Right lobe of liver (tissue), 6 donors: ENCODE measurements around the gene PAX2. TPM values are rescaled to one million over a fixed set of nuclear protein-coding genes. Genes with fewer than 3 reads are reported as not detected.

Source experiments
- ATAC-seq, 4 donors: fragments of 200-7000 bp; cut with Tn5 transposase; one replicate each; pipeline ENCODE4 v1.9.1; 2020; ENCODE audit warnings: mild to moderate bottlenecking in 4 of 4, moderate library complexity in 4 of 4
- DNase-seq, 3 donors: peaks; one replicate each; pipeline ENCODE4 v3.0.0-alpha.2; 2020
- H3K27ac ChIP-seq, 3 donors: fragments of 200-600 bp; one replicate each; pipeline ENCODE4 v1.8.0; 2022
- H3K27me3 ChIP-seq, 2 donors: fragments of 200-600 bp; one replicate each; pipeline ENCODE4 v1.8.0; 2022
- H3K36me3 ChIP-seq, 4 donors: fragments of 200-600 bp; sonication (generic) in 1 of 4; one replicate each; pipeline versions ENCODE4 v1.5.1 to v1.8.0; 2017 to 2022; ENCODE audit warnings: control low read depth in 1 of 4
- H3K4me1 ChIP-seq, 4 donors: fragments of 200-600 bp; sonication (generic) in 1 of 4; one replicate each; pipeline versions ENCODE4 v1.5.1 to v1.8.0; 2017 to 2022; ENCODE audit warnings: control low read depth in 1 of 4
- H3K4me3 ChIP-seq, 3 donors: fragments of 200-600 bp; one replicate each; pipeline ENCODE4 v1.8.0; 2022
- H3K9me3 ChIP-seq, 4 donors: fragments of 200-600 bp; sonication (generic) in 1 of 4; one replicate each; pipeline versions ENCODE4 v1.5.1 to v1.8.0; 2017 to 2022; ENCODE audit warnings: control low read depth in 1 of 4
- POLR2A ChIP-seq: fragments of 450-650 bp; IDR thresholded peaks from one replicate; pipeline ENCODE4 v1.6.1; 2017; ENCODE audit warnings: antibody characterized with exemption, mild to moderate bottlenecking
- WGBS: methylation state at CpG from one replicate; pipeline ENCODE4 v1.1.6; 2018; ENCODE audit warnings: low coverage, low lambda C conversion rate; ENCODE audit not compliant: insufficient coverage; ENCODE audit errors: missing lambda C conversion rate; 5-methylcytosine and 5-hydroxymethylcytosine counted together
- intact Hi-C, 2 donors: fragments of 100-400 bp; cut with DNase I; formaldehyde crosslinking; loops; one replicate each; pipeline versions ENCODE4 v1.11.2 to v1.14.1; 2022
- total RNA-seq, 6 experiments: library from RNA; depleted of rRNA in 2 of 6; stranded (reverse); fragments of >200 nt in 2 of 6; fragmentation: NEBNext Ultra II Directional in 3 of 6; extraction: Animal tissue kit (Norgen Biotek cat#: 25700) in 3 of 6; gene quantifications; one replicate each; pipeline versions ENCODE4 v1.1.0 to v1.2.4, GENCODE V29; 2016 to 2023
- TF ChIP-seq, protein P1 (sequence below), 4 donors: fragments of 200-600 bp in 3 of 4; fragments of 450-650 bp in 1 of 4; IDR thresholded peaks; one replicate each; pipeline versions ENCODE4 v1.5.1 to v1.8.0; 2016 to 2022; ENCODE audit warnings: antibody characterized with exemption in 4 of 4, mild to moderate bottlenecking in 2 of 4
- donor health status: DM: no; HTN: yes; CAD: no.
- donor health status: DM: no; HTN: no; CAD: no.
- donor health status: DM: no; HTN: no; CAD: no.
- donor health status: DM: no; HTN: yes; CAD: no.
- donor health status: DM: no; HTN: yes; CAD: no.

PAX2 gene
- total RNA-seq, 6 experiments from 2014 or later, result 0.24 TPM; not detected in 5

DNA sequence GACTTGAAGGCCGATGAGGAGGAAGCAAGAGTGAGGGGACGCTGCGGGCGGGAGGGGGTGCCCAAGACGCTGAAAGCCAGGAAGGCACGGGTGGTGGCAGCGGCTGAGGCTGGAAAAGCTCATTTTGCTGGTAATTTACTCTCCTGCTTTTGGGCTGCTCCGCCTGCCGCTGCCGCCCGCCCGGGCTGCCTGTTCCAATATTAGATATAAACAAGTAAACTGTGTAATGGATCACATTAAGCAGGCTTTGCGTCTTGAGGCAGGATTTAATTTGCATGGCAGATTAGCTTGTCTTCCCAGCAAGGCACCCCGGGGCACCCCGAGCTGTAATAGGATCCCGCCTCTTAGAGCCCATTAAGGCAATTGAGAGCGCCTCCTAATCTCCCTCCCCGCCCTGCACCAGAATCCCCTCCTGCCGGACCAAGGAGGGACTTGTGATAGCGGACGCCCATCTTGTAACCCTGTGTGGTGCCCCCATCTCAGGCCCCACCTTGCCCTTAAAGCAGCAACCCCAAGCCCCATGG lies 121.3 kb downstream of the PAX2 start:
- Histone ChIP-seq H3K27me3 (no peaks in the 10 kb centered on the region), H3K27ac (no peak overlapping the region), H3K4me3 (no peak overlapping the region), H3K9me3 (no peaks in the 10 kb centered on the region), H3K4me1 (no peaks in the 10 kb centered on the region), H3K36me3 (no peaks in the 10 kb centered on the region)
- TF ChIP-seq POLR2A, result no peak
- TF ChIP-seq, protein P1, sequence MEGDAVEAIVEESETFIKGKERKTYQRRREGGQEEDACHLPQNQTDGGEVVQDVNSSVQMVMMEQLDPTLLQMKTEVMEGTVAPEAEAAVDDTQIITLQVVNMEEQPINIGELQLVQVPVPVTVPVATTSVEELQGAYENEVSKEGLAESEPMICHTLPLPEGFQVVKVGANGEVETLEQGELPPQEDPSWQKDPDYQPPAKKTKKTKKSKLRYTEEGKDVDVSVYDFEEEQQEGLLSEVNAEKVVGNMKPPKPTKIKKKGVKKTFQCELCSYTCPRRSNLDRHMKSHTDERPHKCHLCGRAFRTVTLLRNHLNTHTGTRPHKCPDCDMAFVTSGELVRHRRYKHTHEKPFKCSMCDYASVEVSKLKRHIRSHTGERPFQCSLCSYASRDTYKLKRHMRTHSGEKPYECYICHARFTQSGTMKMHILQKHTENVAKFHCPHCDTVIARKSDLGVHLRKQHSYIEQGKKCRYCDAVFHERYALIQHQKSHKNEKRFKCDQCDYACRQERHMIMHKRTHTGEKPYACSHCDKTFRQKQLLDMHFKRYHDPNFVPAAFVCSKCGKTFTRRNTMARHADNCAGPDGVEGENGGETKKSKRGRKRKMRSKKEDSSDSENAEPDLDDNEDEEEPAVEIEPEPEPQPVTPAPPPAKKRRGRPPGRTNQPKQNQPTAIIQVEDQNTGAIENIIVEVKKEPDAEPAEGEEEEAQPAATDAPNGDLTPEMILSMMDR (IDR thresholded peaks at IDR 0.05), result no peak
- ATAC-seq, result no peak
- WGBS, result 38% methylated on average over 12 of the region's 21 CpGs
- no peak for DNase-seq
- intact Hi-C loops, result loop anchor here in 1 of 2 donors (10.0 kb wide), 1 partner anchor 302 kb away; no protein-coding TSS in a partner anchor

GRCh38 chr10:100867261-100867963 lies 122.0 kb downstream of the PAX2 start:
- TF ChIP-seq POLR2A, result no peak
- TF ChIP-seq, protein P1 (IDR thresholded peaks at IDR 0.05), result no peak
- no peaks in the 10 kb centered on the region for H3K36me3 ChIP-seq
- no peak overlapping the region for H3K27ac ChIP-seq
- DNase-seq (no peak), ATAC-seq (no peak)
- no peaks in the 10 kb centered on the region for H3K4me1 ChIP-seq
- no peak overlapping the region for H3K4me3 ChIP-seq
- no peaks in the 10 kb centered on the region for H3K9me3 ChIP-seq
- intact Hi-C loops, result loop anchor here in 1 of 2 donors (10.0 kb wide), 1 partner anchor 303 kb away; no protein-coding TSS in a partner anchor
- WGBS, result 68% methylated on average over 8 of the region's 8 CpGs
- H3K27me3 ChIP-seq, result no peaks in the 10 kb centered on the region

DNA sequence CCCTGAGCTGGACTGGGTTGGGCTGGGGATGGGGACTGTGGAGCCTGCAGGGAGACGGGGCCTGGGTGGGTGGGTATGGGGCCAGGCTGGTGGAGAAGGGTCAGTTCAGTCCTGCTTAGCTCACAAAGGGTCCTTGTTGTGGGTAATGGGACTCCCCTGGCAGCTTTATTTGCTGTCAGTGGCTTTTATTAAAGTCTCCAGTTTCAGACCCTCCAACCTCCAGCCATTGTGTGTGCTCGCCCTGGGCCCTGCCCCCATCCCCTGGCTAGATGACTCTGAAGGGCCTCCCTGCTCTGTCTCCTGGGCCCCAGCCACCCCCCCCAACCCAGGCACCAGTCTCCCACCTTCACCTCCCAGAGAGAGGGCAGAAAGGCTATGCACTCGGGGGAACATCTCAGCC lies 123.0 kb downstream of the PAX2 start:
- Histone ChIP-seq H3K36me3 (no peaks in the 10 kb centered on the region), H3K4me1 (no peaks in the 10 kb centered on the region), H3K4me3 (no peak overlapping the region), H3K27ac (no peak overlapping the region), H3K27me3 (no peaks in the 10 kb centered on the region), H3K9me3 (no peaks in the 10 kb centered on the region)
- no CpG with 5 or more reads among the region's 3 CpGs for WGBS
- TF ChIP-seq, protein P1 (IDR thresholded peaks at IDR 0.05), result no peak
- no peak for TF ChIP-seq POLR2A
- DNase-seq (no peak), ATAC-seq (no peak)
- intact Hi-C loops, result loop anchor here in 1 of 2 donors (10.0 kb wide), 1 partner anchor 304 kb away; no protein-coding TSS in a partner anchor

- no peak for DNase-seq
- Histone ChIP-seq H3K4me3 (no peak overlapping the region), H3K4me1 (no peaks in the 10 kb centered on the region), H3K36me3 (no peaks in the 10 kb centered on the region), H3K9me3 (no peaks in the 10 kb centered on the region), H3K27me3 (no peaks in the 10 kb centered on the region), H3K27ac (no peak overlapping the region)
- 72% methylated on average over 3 of the region's 4 CpGs for WGBS
- no peak for ATAC-seq
- intact Hi-C loops, result loop anchor here in 1 of 2 donors (10.0 kb wide), 1 partner anchor 305 kb away; no protein-coding TSS in a partner anchor
- TF ChIP-seq, protein P1 (IDR thresholded peaks at IDR 0.05), result no peak
- TF ChIP-seq POLR2A, result no peak
These were observed 124.0 kb downstream of the PAX2 start for GRCh38 chr10:100869399-100869798.
